GM12874 (cell line): Measurements from ENCODE around the gene ACP4.
"Not testable (repeated sequence)": the region's sequence is repeated elsewhere in the genome, so short reads cannot be mapped to it uniquely, and the experiment has no call there.

ENCODE experiments used
- TF ChIP-seq, protein P1 (sequence below): IDR thresholded peaks from 2 replicates; pipeline ENCODE4 v1.5.1; 2011; ENCODE audit warnings: low read depth, mild to moderate bottlenecking, control low read depth, low read length, moderate library complexity; ENCODE audit not compliant: insufficient read depth

The ACP4 gene

DNA sequence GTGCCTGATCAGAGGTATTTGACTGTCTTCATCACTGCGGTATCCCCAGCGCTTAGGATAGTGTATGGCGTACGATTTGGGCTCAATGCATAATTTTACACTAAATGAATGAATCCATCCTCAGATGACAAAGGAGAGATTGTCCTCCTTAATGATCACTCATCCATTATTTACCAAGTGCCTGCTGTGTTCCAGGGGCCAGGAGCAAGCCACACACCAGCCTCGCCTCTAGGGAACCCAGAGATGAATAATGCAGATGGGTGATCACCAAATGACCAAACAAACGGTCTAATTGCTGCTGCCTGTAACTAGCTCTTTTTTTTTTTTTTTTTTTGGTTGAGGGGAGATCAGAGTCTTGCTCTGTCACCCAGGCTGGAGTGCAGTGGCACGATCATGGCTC, 25.8 kb upstream of the ACP4 start:
- TF ChIP-seq, protein P1, sequence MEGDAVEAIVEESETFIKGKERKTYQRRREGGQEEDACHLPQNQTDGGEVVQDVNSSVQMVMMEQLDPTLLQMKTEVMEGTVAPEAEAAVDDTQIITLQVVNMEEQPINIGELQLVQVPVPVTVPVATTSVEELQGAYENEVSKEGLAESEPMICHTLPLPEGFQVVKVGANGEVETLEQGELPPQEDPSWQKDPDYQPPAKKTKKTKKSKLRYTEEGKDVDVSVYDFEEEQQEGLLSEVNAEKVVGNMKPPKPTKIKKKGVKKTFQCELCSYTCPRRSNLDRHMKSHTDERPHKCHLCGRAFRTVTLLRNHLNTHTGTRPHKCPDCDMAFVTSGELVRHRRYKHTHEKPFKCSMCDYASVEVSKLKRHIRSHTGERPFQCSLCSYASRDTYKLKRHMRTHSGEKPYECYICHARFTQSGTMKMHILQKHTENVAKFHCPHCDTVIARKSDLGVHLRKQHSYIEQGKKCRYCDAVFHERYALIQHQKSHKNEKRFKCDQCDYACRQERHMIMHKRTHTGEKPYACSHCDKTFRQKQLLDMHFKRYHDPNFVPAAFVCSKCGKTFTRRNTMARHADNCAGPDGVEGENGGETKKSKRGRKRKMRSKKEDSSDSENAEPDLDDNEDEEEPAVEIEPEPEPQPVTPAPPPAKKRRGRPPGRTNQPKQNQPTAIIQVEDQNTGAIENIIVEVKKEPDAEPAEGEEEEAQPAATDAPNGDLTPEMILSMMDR = no peak

DNA sequence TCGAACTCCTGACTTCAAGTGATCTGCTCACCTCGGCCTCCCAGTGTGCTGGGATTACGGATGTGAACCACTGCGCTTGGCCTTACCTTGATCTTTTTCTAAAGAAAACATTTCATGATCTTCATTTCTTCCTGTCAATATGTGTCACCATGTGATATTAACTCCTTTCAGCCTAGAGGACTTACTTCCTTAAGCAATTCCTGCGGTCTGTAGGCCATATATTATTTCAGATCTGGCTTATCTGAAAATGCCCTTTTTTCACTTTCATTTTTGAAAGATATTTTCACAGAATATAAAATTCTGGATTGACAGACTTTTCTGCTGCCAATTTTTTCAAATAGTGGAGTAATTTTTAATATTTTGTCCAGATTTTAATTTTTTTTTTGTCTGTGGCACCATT, 21.9 kb upstream of the ACP4 start:
- TF ChIP-seq, protein P1 = no peak

- TF ChIP-seq, protein P1 = not testable (repeated sequence)
Measured at GRCh38 chr19:50770164-50770563, 20.1 kb upstream of the ACP4 start, which contains the start of gene GPR32. Gene GPR32 (plus strand): TSS chr19:50770464. CDS start chr19:50770601, 137 bp downstream.

- TF ChIP-seq, protein P1 = no peak
Measured at GRCh38 chr19:50770888-50771287, 19.3 kb upstream of the ACP4 start.

DNA sequence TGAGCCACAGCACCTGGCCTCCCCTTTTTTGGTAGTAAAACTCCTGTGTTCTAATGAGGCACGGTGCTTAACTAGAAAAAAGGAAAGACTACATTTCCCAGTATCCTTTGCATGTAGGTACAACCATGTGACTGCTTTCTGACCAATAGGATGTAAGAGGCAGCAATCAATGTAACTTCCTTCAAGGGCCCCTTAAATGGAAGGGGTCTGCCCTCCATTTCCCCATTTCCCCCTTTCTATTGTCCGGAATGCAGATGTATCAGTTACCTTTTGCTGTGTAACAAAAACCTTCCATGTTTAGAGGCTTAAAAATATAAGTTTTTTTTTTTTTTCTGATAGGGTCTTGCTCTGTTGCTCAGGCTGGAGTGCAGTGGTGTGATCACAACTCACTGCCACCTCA, 17.7 kb upstream of the ACP4 start:
- TF ChIP-seq, protein P1 = no peak

DNA sequence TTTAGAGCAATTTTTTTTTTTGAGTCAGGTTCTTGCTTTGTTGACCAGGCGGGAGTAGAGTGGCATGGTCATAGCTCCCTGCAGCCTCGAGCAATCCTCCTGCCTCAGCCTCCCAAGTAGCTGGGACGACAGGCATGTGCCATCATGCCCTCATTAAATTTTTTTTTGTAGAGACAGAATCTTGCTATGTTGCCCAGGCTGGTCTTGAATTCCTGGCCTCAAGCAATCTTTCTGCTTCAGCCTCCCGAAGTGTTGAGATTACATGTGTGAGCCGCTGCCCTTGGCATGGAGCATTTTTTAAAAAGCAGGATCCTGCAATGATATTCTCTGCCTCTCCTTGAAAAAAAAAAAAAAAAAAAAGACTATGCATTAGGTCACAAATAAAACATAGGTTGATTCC, 14.1 kb upstream of the ACP4 start:
- TF ChIP-seq, protein P1 = no peak

DNA sequence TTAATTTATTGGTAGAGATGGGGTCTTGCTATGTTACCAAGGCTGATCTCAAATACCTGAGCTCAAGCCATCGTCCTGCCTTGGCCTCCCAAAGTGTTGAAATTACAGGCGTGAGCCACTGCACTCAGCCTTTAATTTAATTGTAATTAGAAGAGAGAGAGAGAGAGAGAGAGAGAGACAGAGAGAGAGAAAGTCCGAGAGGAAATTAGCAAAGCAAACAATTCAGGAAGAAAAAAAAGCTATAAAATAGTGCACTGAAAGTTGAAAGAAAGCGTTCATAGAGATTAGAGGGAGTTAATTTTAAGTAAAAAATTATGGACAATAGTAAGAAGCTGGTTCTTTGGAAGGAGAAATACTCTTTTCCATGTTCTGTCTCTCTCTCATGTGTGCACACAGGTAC, 13.0 kb upstream of the ACP4 start:
- TF ChIP-seq, protein P1 = no peak
